ENCODE data around the gene TCN1.
A peak's percentile ranks its signal among the peaks of the same experiment; 100 is the strongest.
"Not testable (repeated sequence)": the region's sequence is repeated elsewhere in the genome, so short reads cannot be mapped to it uniquely, and the experiment has no call there.

Gene TCN1

DNA sequence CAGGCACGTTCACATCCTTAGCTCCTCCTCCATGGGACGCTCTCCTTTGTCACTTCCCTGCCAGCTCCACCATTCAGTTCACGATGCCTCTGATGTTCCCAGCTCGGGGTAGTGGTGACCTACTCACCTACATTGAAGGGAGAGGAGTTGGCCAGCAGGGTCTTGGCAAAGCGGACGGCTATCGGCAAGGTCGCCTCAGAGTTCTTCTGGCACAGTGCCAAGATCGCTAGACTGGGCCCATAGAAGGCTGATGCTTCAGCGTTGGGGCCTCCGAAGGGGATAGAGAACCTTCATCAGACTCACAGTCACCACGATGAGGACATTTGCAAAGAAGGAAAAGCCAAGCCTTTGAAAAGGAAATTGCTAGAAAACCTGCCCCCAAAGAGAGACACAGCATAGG is 24.0 kb downstream of the TCN1 start:
- H3K4me3 ChIP-seq (ENCODE audit: low read depth, low read length) = no peak overlapping the region
- TF ChIP-seq CTCF (IDR thresholded peaks at IDR 0.05; ENCODE audit: borderline replicate concordance, insufficient read depth, low read depth, low read length) = no peak

GRCh38 chr11:59841514-59841913 is 24.8 kb downstream of the TCN1 start:
- H3K4me3 ChIP-seq (ENCODE audit: low read depth, low read length) = no peak overlapping the region
- TF ChIP-seq CTCF (IDR thresholded peaks at IDR 0.05; ENCODE audit: borderline replicate concordance, insufficient read depth, low read depth, low read length) = no peak

DNA sequence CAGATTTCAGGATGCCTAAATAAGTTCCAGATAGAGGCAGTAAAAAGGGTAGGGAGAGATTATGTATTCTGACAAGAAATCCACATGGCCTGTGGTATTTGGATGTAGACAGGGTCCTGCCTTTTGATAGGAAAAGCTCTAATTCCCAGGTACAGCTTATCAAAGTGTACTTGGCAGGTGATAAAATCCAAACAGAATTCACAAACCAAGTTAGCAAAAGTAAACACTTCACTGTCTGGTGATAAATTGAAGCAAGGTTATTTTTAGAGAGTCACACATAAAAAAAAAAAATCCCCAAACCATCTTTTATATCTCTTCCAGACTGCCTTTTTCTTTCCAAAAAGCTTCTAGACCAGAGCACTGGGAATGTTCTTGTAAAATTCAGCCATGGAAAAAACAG is 26.7 kb downstream of the TCN1 start:
- no peak overlapping the region for H3K4me3 ChIP-seq (ENCODE audit: low read depth, low read length)
- TF ChIP-seq CTCF (IDR thresholded peaks at IDR 0.05; ENCODE audit: borderline replicate concordance, insufficient read depth, low read depth, low read length) = no peak

GRCh38 chr11:59833602-59834001 is 32.7 kb downstream of the TCN1 start:
- H3K4me3 ChIP-seq (ENCODE audit: low read depth, low read length) = no peak overlapping the region
- no peak for TF ChIP-seq CTCF (IDR thresholded peaks at IDR 0.05; ENCODE audit: borderline replicate concordance, insufficient read depth, low read depth, low read length)

GRCh38 chr11:59829358-59829757 is 36.9 kb downstream of the TCN1 start:
- H3K4me3 ChIP-seq (ENCODE audit: low read depth, low read length) = no peak overlapping the region

GRCh38 chr11:59822989-59823566 is 43.2 kb downstream of the TCN1 start:
- H3K4me3 ChIP-seq (ENCODE audit: low read depth, low read length) = no peak overlapping the region
- TF ChIP-seq CTCF (IDR thresholded peaks at IDR 0.05; ENCODE audit: borderline replicate concordance, insufficient read depth, low read depth, low read length) = peak; percentile 45; the same call in 1 of the 2 replicates

More at GRCh38 chr11:59829358-59829757, 36.9 kb downstream of the TCN1 start:
- no peak for TF ChIP-seq CTCF (IDR thresholded peaks at IDR 0.05; ENCODE audit: borderline replicate concordance, insufficient read depth, low read depth, low read length)

DNA sequence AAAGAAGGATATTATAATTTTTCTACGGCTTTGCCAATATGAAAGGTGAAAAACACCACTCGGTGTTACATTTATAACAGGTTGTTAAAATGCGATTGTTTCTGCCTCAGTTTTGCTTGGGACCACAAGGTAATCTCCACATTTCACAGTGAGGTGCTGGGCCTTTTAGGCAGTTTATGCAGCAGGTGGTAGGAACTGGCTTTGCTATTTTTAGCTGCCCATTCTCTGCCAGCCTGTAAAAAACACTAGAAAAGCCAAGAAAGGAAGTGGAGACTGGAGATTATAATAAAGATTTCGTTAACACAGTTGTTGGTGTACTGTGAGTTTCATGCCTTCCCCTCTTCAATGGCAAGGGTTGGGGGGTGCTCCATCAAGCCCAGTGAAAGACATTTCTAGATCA is 47.7 kb downstream of the TCN1 start:
- TF ChIP-seq CTCF (IDR thresholded peaks at IDR 0.05; ENCODE audit: borderline replicate concordance, insufficient read depth, low read depth, low read length) = no peak
- H3K4me3 ChIP-seq (ENCODE audit: low read depth, low read length) = no peak overlapping the region

DNA sequence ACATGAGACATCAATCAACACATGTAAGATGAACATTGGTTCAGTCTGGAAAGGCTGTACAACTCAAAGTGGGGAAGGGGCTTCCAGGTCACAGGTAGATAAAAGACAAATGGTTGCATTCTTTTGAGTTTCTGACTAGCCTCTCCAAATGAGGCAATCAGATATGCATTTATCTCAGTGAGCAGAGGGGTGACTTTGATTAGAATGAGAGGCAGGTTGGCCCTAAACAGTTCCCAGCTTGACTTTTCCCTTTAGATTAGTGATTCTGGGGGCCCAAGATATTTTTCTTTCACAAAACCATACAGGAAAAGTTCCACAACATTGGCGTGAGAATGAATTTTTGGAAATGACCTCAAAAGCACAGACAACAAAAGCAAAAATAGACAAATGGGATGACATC is 49.9 kb downstream of the TCN1 start:
- H3K4me3 ChIP-seq (ENCODE audit: low read depth, low read length) = not testable (repeated sequence)

All from GM12875 (cell line).